Activated T-helper 9 cell treated with anti-CD3 and anti-CD28 coated beads, Interleukin-2, amount 50 U/mL, for 16 hours (primary cell): ENCODE data around the gene B3GALNT2.
"Not testable (repeated sequence)": the region's sequence is repeated elsewhere in the genome, so short reads cannot be mapped to it uniquely, and the experiment has no call there.

Source experiments
- DNase-seq: peaks from one replicate; pipeline ENCODE4 v3.0.0-alpha.2; 2020; ENCODE audit warnings: low read depth

B3GALNT2 gene

GRCh38 chr1:235503403-235504121, 690 bp downstream of the B3GALNT2 start:
- peak; percentile 3 for DNase-seq

- DNase-seq, result no peak
These were observed 1.4 kb downstream of the B3GALNT2 start for GRCh38 chr1:235502601-235503402.

- no peak for DNase-seq
These were observed 3.2 kb downstream of the B3GALNT2 start for GRCh38 chr1:235500971-235501540.

GRCh38 chr1:235495551-235495950, 8.7 kb downstream of the B3GALNT2 start:
- DNase-seq, result no peak

- DNase-seq, result no peak
These were observed 9.2 kb downstream of the B3GALNT2 start for GRCh38 chr1:235495030-235495429.

- DNase-seq, result no peak
These were observed 9.7 kb downstream of the B3GALNT2 start for GRCh38 chr1:235494531-235494930.

- no peak for DNase-seq
These were observed 12.6 kb downstream of the B3GALNT2 start for GRCh38 chr1:235491644-235492043.

GRCh38 chr1:235486321-235486720, 17.9 kb downstream of the B3GALNT2 start:
- DNase-seq, result no peak

- no peak for DNase-seq
These were observed 18.7 kb downstream of the B3GALNT2 start for GRCh38 chr1:235485558-235485957.

- no peak for DNase-seq
These were observed 21.2 kb downstream of the B3GALNT2 start for GRCh38 chr1:235483090-235483489.

- no peak for DNase-seq
These were observed 30.4 kb downstream of the B3GALNT2 start for GRCh38 chr1:235473806-235474205.

- no peak for DNase-seq
These were observed 33.4 kb downstream of the B3GALNT2 start for GRCh38 chr1:235470741-235471439.

- DNase-seq, result not testable (repeated sequence)
These were observed 34.4 kb downstream of the B3GALNT2 start for GRCh38 chr1:235469897-235470296.

- no peak for DNase-seq
These were observed 35.3 kb downstream of the B3GALNT2 start for GRCh38 chr1:235468970-235469369.

- no peak for DNase-seq
These were observed 36.2 kb downstream of the B3GALNT2 start for GRCh38 chr1:235468004-235468403.

- DNase-seq, result no peak
These were observed 39.2 kb downstream of the B3GALNT2 start for GRCh38 chr1:235465066-235465465.

- DNase-seq, result not testable (repeated sequence)
These were observed 41.4 kb downstream of the B3GALNT2 start for GRCh38 chr1:235462832-235463231.

GRCh38 chr1:235461954-235462353, 42.3 kb downstream of the B3GALNT2 start:
- DNase-seq, result no peak

GRCh38 chr1:235460770-235461169, 43.5 kb downstream of the B3GALNT2 start:
- no peak for DNase-seq

GRCh38 chr1:235457856-235458255, 46.4 kb downstream of the B3GALNT2 start:
- not testable (repeated sequence) for DNase-seq

- DNase-seq, result no peak
These were observed 48.4 kb downstream of the B3GALNT2 start for GRCh38 chr1:235455823-235456222.

- DNase-seq, result no peak
These were observed 49.2 kb downstream of the B3GALNT2 start for GRCh38 chr1:235455097-235455496.
